NT2/D1 (cell line): Measurements from ENCODE around the gene SNX11.

ENCODE experiments used
- DNase-seq: peaks from one replicate; pipeline ENCODE4 v3.0.0-alpha.2; 2011; ENCODE audit warnings: low read depth, low spot score
- H3K27me3 ChIP-seq: 2 replicates; pipeline ENCODE4 v1.6.0; 2011; ENCODE audit warnings: mild to moderate bottlenecking; ENCODE audit not compliant: insufficient read length, insufficient read depth
- H3K36me3 ChIP-seq: 2 replicates; pipeline ENCODE4 v1.6.1; 2011; ENCODE audit warnings: mild to moderate bottlenecking, low read length, mixed read lengths; ENCODE audit not compliant: insufficient read depth, insufficient read length
- H3K4me1 ChIP-seq: 2 replicates; pipeline ENCODE4 v1.5.1; 2011; ENCODE audit not compliant: insufficient read depth, insufficient read length
- H3K4me3 ChIP-seq: 2 replicates; pipeline ENCODE4 v1.5.1; 2011; ENCODE audit warnings: low read depth; ENCODE audit not compliant: insufficient read length
- H3K9ac ChIP-seq: 2 replicates; pipeline ENCODE4 v1.6.0; 2011; ENCODE audit warnings: low read depth; ENCODE audit not compliant: insufficient read length
- H3K9me3 ChIP-seq: 2 replicates; pipeline ENCODE4 v1.5.1; 2011; ENCODE audit warnings: mild to moderate bottlenecking, low read length; ENCODE audit not compliant: insufficient read depth
- SUZ12 ChIP-seq: IDR thresholded peaks from 2 replicates; pipeline ENCODE4 v1.6.1; 2011; ENCODE audit not compliant: insufficient read length, insufficient read depth; ENCODE audit errors: extremely low read depth
- YY1 ChIP-seq: IDR thresholded peaks from 2 replicates; pipeline ENCODE4 v1.6.1; 2011; ENCODE audit not compliant: insufficient read length, insufficient read depth
- ZNF274 ChIP-seq: IDR thresholded peaks from 2 replicates; pipeline ENCODE4 v1.6.1; 2011; ENCODE audit warnings: mild to moderate bottlenecking, low read depth, low read length

SNX11 gene

DNA sequence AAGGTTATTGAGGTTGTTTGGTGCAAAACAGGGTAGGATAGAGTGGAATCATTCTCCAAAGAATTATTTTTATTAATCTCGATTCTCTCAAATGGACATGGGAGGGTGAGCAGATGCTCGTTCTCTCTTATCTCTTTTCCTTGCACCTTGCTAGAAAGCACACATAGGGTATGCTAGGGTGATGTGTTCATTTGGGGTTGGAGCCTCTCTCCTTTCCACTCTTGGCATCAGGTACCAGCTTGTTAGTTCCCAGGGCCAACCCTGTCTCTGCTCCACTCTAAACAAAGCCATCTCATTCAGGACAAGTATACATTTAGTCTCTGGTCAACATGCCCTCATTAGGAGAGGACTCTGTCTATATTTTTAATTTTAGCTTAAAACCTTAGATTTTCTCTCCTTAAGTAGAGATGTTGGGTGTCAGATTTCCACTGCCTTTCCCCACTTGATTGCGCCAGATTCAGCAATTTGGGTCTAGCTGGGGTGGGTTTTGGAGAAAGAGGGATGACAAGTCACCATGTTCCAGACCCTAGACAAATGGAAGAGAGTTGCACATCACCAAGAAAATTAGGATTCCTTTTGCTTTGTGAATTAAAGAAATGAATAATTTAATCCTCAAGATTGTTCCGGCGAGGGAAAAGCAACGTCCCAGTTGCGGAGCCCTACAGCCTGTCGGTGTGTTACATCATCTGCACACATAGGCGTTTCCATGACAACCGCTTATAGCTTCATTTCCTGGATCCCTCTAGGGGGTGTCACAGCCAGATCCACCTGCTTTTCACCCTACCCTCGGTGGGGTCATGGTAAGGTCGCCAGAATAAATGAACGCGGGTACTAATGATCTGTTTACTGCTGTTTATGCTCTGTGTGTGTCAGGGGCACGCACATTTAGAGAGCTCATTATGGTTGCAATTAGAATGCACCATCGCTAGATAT is 41.6 kb downstream of the SNX11 start:
- H3K27me3 ChIP-seq = no peaks in the 10 kb centered on the region
- TF ChIP-seq SUZ12 (no peak), ZNF274 (no peak), YY1 (no peak)
- H3K36me3 ChIP-seq = no peaks in the 10 kb centered on the region
- H3K9me3 ChIP-seq = no peaks in the 10 kb centered on the region
- no peak for DNase-seq
- H3K4me1 ChIP-seq = peaks cover 5% of the 10 kb centered on the region
- H3K4me3 ChIP-seq = no peak overlapping the region
- H3K9ac ChIP-seq = no peak overlapping the region

DNA sequence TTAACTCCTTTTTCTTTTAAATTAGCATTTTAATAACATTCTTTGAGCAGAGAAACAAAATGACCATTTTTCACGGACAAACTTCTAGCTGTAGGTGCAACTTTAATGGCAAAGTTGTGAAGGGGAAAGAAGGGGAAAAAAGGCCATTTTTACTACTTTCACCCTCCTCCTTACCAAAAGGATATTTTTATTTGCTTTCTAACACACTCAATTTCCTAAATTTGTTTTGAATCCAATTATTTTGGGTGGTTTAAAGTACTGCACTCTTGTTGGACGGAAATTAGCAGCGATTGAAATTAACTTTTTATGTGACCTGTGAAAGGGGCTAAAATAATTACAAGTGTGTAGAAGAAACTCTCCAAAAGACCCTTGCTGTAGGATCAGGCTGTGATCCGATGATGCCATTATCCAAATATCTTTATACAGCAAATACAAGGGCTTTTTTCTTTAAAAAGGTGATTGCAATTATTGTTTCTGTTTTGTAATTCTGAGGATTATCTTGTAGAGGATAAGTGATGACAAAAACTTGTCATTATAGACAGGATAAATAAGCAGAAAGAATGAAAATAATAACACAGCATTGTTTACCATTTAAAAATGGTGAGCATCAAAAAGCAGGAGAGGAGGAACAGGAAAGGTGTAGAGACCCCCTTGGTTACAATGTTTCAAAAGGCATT is 42.4 kb downstream of the SNX11 start:
- no peak for TF ChIP-seq SUZ12
- TF ChIP-seq ZNF274 = no peak
- TF ChIP-seq YY1 = no peak
- DNase-seq = no peak

DNA sequence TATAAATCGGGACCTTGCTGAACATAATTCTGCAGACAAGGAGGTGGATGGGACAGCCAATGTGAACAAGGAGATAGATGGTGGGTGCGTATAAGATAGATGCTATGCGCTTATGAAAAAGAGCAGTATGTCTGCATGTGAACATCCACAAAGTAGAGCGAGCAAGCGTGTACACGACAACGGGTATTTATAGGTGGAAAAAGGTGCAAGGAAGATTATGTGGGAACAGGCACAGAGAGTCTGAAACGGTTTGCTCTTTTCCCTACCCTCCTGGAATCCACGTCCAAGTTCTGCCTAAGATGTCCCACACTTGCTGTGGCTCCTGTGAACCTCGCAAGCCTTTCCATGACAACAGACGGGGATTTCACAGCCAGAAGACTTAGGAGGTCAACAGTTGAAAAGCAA is 43.0 kb downstream of the SNX11 start:
- Histone ChIP-seq H3K9me3 (no peaks in the 10 kb centered on the region), H3K4me1 (peaks cover 5% of the 10 kb centered on the region), H3K36me3 (no peaks in the 10 kb centered on the region), H3K27me3 (no peaks in the 10 kb centered on the region), H3K9ac (no peak overlapping the region), H3K4me3 (no peak overlapping the region)
- no peak for DNase-seq
- TF ChIP-seq ZNF274 (no peak), SUZ12 (no peak), YY1 (no peak)

More for the DNA sequence above, 42.4 kb downstream of the SNX11 start:
- H3K9ac ChIP-seq = no peak overlapping the region
- H3K36me3 ChIP-seq = no peaks in the 10 kb centered on the region
- H3K9me3 ChIP-seq = no peaks in the 10 kb centered on the region
- H3K4me3 ChIP-seq = no peak overlapping the region
- peaks cover 5% of the 10 kb centered on the region for H3K4me1 ChIP-seq
- H3K27me3 ChIP-seq = no peaks in the 10 kb centered on the region

DNA sequence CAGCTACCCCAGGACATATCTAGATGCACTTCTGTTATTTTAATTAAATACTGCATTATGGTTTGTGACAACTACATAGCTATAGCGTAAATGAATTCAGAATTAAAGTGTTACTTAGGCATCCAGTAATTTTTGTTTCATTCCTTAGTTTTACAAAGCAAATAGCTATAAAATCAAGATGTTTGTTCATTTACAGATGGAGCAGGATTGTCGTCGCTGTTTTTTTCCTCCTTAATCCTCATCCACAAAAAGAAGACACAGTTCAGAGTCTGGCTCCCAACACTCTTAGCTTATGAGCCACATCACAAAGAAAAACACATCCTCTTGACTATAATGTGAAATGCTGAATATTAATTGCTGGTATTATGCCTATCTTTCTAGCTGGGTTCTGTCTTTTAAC is 43.7 kb downstream of the SNX11 start:
- H3K4me3 ChIP-seq = no peak overlapping the region
- no peaks in the 10 kb centered on the region for H3K27me3 ChIP-seq
- no peak for DNase-seq
- H3K4me1 ChIP-seq = peaks cover 5% of the 10 kb centered on the region
- H3K36me3 ChIP-seq = no peaks in the 10 kb centered on the region
- TF ChIP-seq YY1 (no peak), ZNF274 (no peak), SUZ12 (no peak)
- no peaks in the 10 kb centered on the region for H3K9me3 ChIP-seq
- no peak overlapping the region for H3K9ac ChIP-seq

DNA sequence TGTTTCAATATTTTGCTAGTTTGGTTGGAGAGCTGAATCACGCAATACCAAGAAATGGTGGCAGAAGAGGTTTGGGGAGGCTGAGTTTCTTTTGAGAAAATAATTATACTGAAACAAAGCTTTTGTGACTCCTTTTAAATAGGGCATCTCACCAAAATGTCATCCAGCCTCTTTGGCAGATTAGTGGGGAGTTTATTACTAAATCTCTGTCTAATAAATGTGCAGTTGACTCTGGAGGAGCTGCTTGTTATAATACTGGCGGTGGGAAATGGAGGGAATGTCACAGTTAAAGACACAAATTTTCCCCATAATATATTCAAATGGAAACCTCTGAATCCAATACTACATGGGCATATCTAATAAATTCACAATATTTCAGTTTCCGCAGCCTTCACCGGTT is 44.7 kb downstream of the SNX11 start:
- no peaks in the 10 kb centered on the region for H3K27me3 ChIP-seq
- peaks cover 8% of the 10 kb centered on the region for H3K4me1 ChIP-seq

DNA sequence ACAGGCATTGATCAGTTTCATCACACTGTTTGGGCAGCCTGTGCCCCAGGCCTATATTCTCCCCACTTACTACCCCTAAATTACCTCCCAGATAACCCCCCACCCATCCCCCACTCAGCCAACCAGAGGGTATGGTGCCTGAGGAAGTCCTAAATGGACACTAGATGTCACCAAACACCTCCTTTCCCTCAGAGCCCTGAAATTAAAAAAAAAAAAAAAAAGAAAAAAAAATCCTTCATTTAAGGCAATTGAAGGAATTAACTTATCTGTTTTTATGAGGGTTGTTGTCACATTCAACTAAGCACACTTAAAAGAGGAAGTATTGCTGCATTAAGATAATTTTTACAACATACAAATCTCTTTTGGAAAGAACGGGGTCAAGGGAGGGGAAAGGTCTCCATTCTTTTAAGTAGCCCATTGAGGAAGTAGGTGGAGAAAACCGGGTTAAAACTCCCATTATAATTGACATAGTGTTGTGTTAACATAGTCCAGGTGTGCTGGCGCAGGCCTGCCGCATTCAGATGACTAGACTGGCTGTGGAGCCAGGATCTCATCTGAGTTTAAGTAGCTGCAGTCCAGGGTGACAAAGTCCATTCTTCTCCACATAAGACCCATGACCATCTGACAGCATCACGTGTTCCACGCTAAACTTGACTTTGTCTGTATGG is 46.3 kb downstream of the SNX11 start:
- TF ChIP-seq ZNF274 (no peak), SUZ12 (no peak), YY1 (no peak)
- Histone ChIP-seq H3K9ac (no peak overlapping the region), H3K9me3 (no peaks in the 10 kb centered on the region), H3K27me3 (no peaks in the 10 kb centered on the region), H3K4me3 (no peak overlapping the region), H3K36me3 (no peaks in the 10 kb centered on the region), H3K4me1 (peaks cover 5% of the 10 kb centered on the region)
- DNase-seq = no peak

More for the DNA sequence above, 44.7 kb downstream of the SNX11 start:
- H3K36me3 ChIP-seq = no peaks in the 10 kb centered on the region
- H3K4me3 ChIP-seq = no peak overlapping the region
- H3K9ac ChIP-seq = no peak overlapping the region
- TF ChIP-seq ZNF274 (no peak), YY1 (no peak), SUZ12 (no peak)
- no peak for DNase-seq
- no peaks in the 10 kb centered on the region for H3K9me3 ChIP-seq
